Spleen (tissue), 11 donors: ENCODE results near the gene ZC3H12C. TPM values are rescaled to one million over a fixed set of nuclear protein-coding genes. Genes with fewer than 3 reads are reported as not detected.

Experiments used
- DNase-seq: peaks from one replicate; pipeline ENCODE4 v3.0.0-alpha.2; 2020
- H3K27ac ChIP-seq, 8 donors: fragments of 200-600 bp; sonication (generic) in 7 of 8; 1 replicate in 4 of 8; 2 replicates in 4 of 8; pipeline versions ENCODE4 v1.5.0 to v1.8.0; 2016 to 2021; ENCODE audit warnings: inconsistent platforms in 4 of 8, mild to moderate bottlenecking in 4 of 8, moderate library complexity in 1 of 8
- H3K27me3 ChIP-seq, 7 donors: fragments of 200-600 bp; sonication (generic) in 6 of 7; replicated peaks in 1 of 7; 1 replicate in 4 of 7; 2 replicates in 3 of 7; pipeline versions ENCODE4 v1.5.0 to v1.8.0; 2016 to 2021; ENCODE audit warnings: inconsistent platforms in 3 of 7, mild to moderate bottlenecking in 1 of 7
- H3K36me3 ChIP-seq, 6 donors: fragments of 200-600 bp; sonication (generic) in 5 of 6; 1 replicate in 4 of 6; 2 replicates in 2 of 6; pipeline versions ENCODE4 v1.5.0 to v1.8.0; 2016 to 2021; ENCODE audit warnings: inconsistent platforms in 2 of 6
- H3K4me1 ChIP-seq, 6 donors: fragments of 200-600 bp; sonication (generic) in 5 of 6; 1 replicate in 3 of 6; 2 replicates in 3 of 6; pipeline versions ENCODE4 v1.5.0 to v1.8.0; 2016 to 2021; ENCODE audit warnings: inconsistent platforms in 3 of 6
- H3K4me3 ChIP-seq, 8 donors: fragments of 200-600 bp; sonication (generic) in 7 of 8; 1 replicate in 4 of 8; 2 replicates in 4 of 8; pipeline versions ENCODE4 v1.5.0 to v1.8.0; 2016 to 2021; ENCODE audit warnings: inconsistent platforms in 4 of 8, mild to moderate bottlenecking in 4 of 8, moderate library complexity in 2 of 8
- H3K9me3 ChIP-seq, 8 donors: fragments of 200-600 bp; sonication (generic) in 7 of 8; 1 replicate in 4 of 8; 2 replicates in 4 of 8; pipeline versions ENCODE4 v1.5.0 to v1.8.0; 2016 to 2021; ENCODE audit warnings: inconsistent platforms in 4 of 8
- POLR2A ChIP-seq, 3 donors: fragments of 450-650 bp; IDR thresholded peaks; one replicate each; pipeline ENCODE4 v1.5.1; 2017; ENCODE audit warnings: antibody characterized with exemption in 3 of 3, mild to moderate bottlenecking in 1 of 3
- POLR2AphosphoS5 ChIP-seq, 3 donors: sonication (generic); formaldehyde crosslinking; IDR thresholded peaks; one replicate each; pipeline ENCODE4 v1.5.1; 2017; ENCODE audit warnings: antibody characterized with exemption in 3 of 3
- WGBS, 5 donors: extraction: QIAGEN DNeasy Blood & Tissue Kit in 3 of 5; methylation state at CpG; one replicate each; pipeline versions ENCODE4 v1.1.5 to v1.1.7; 2013 to 2018; 5-methylcytosine and 5-hydroxymethylcytosine counted together
- intact Hi-C: fragments of 100-400 bp; cut with DNase I; formaldehyde crosslinking; loops from one replicate; pipeline ENCODE4 v1.15.0; 2023; ENCODE audit warnings: low total_unique reads
- polyA plus RNA-seq, 3 donors: library from polyadenylated mRNA; stranded (reverse); fragments of 200-250 nt; gene quantifications; one replicate each; pipeline ENCODE4 v1.2.1, GENCODE V29; 2013
- total RNA-seq, 7 donors: library from RNA; depleted of rRNA in 3 of 7; stranded (reverse); fragments of >200 nt in 3 of 7; fragmentation: NEBNext Ultra II Directional in 4 of 7; extraction: Animal tissue kit (Norgen Biotek cat#: 25700) in 4 of 7; gene quantifications; one replicate each; pipeline versions ENCODE4 v1.1.0 to v1.2.1, GENCODE V29; 2016 to 2021
- TF ChIP-seq, protein P1 (sequence below), 11 experiments: fragments of 200-600 bp in 7 of 11; fragments of 450-650 bp in 4 of 11; sonication (generic) in 4 of 11; IDR thresholded peaks in 8 of 11; conservative IDR thresholded peaks in 3 of 11; 1 replicate in 7 of 11; 2 replicates in 4 of 11; pipeline versions ENCODE4 v1.4.0 to v1.8.0; 2016 to 2021; ENCODE audit warnings: antibody characterized with exemption in 11 of 11, inconsistent platforms in 4 of 11, mild to moderate bottlenecking in 1 of 11
- donor health status: healthy with polysubstance abuse.
- donor health status: DM: no; HTN: no; CAD: no; lungs with moderate emphysema.
- donor health status: DM: no; HTN: no; CAD: no.
- donor health status: Bipolar disorder and iron deficiency.
- donor health status: healthy.
- donor health status: DM: no; HTN: no; CAD: no.
- donor health status: DM: yes; HTN: yes; CAD: no.

Gene ZC3H12C
- total and polyA plus RNA-seq, 10 donors: 0.44 to 10.4 (median 5.1) TPM

DNA sequence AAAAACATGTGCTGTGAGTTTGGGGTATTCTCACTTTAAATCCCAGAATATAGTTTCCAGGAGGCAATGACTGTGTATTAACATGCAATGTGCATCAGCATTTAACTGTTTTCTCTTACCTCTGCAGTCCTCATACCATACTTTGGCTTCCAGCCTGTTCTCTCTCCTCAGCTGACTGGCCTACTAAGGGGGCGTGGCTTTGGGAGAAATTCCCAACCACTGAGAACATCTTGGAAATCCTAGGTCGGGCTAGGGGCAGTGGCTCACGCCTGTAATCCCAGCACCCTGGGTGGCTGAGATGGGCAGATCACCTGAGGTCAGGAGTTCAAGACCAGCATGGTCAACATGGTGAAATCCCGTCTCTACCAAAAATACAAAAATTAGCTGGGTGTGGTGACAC is 13.5 kb upstream of the ZC3H12C start:
- H3K4me1 ChIP-seq: peaks cover 0 to 27% (median 9%) of the 10 kb centered on the region in 6 donors
- no peak overlapping the region for H3K27ac ChIP-seq
- intact Hi-C loops: no loop called here
- H3K36me3 ChIP-seq: no peaks in the 10 kb centered on the region
- no peak for DNase-seq
- H3K4me3 ChIP-seq: no peak overlapping the region
- peaks cover 0 to 8% (median 6%) of the 10 kb centered on the region in 8 donors for H3K9me3 ChIP-seq
- 82 to 92% (median 90%) methylated on average over 4 of the region's 4 CpGs for WGBS, 5 donors
- H3K27me3 ChIP-seq: peaks cover 0 to 3% (median 0%) of the 10 kb centered on the region in 7 donors
- no peak for TF ChIP-seq POLR2AphosphoS5 (IDR thresholded peaks at IDR 0.05)
- TF ChIP-seq, protein P1, sequence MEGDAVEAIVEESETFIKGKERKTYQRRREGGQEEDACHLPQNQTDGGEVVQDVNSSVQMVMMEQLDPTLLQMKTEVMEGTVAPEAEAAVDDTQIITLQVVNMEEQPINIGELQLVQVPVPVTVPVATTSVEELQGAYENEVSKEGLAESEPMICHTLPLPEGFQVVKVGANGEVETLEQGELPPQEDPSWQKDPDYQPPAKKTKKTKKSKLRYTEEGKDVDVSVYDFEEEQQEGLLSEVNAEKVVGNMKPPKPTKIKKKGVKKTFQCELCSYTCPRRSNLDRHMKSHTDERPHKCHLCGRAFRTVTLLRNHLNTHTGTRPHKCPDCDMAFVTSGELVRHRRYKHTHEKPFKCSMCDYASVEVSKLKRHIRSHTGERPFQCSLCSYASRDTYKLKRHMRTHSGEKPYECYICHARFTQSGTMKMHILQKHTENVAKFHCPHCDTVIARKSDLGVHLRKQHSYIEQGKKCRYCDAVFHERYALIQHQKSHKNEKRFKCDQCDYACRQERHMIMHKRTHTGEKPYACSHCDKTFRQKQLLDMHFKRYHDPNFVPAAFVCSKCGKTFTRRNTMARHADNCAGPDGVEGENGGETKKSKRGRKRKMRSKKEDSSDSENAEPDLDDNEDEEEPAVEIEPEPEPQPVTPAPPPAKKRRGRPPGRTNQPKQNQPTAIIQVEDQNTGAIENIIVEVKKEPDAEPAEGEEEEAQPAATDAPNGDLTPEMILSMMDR (IDR thresholded peaks at IDR 0.05 in 8 of 11, conservative IDR thresholded peaks at IDR 0.05 in 3 of 11): no peak
- TF ChIP-seq POLR2A (IDR thresholded peaks at IDR 0.05): no peak

GRCh38 chr11:110081462-110082376 is 11.5 kb upstream of the ZC3H12C start:
- no peaks in the 10 kb centered on the region for H3K36me3 ChIP-seq
- DNase-seq: no peak
- H3K27me3 ChIP-seq: peaks cover 0 to 6% (median 0%) of the 10 kb centered on the region in 7 donors
- H3K27ac ChIP-seq: no peak overlapping the region
- 59 to 84% (median 74%) methylated on average over 7 of the region's 7 CpGs for WGBS, 5 donors
- H3K4me1 ChIP-seq: peaks cover 0 to 11% (median 0%) of the 10 kb centered on the region in 6 donors
- peaks cover 0 to 8% (median 6%) of the 10 kb centered on the region in 8 donors for H3K9me3 ChIP-seq
- TF ChIP-seq POLR2AphosphoS5 (IDR thresholded peaks at IDR 0.05): no peak
- TF ChIP-seq, protein P1 (IDR thresholded peaks at IDR 0.05 in 8 of 11, conservative IDR thresholded peaks at IDR 0.05 in 3 of 11): no peak
- TF ChIP-seq POLR2A (IDR thresholded peaks at IDR 0.05): no peak
- no peak overlapping the region for H3K4me3 ChIP-seq
- intact Hi-C loops: no loop called here

DNA sequence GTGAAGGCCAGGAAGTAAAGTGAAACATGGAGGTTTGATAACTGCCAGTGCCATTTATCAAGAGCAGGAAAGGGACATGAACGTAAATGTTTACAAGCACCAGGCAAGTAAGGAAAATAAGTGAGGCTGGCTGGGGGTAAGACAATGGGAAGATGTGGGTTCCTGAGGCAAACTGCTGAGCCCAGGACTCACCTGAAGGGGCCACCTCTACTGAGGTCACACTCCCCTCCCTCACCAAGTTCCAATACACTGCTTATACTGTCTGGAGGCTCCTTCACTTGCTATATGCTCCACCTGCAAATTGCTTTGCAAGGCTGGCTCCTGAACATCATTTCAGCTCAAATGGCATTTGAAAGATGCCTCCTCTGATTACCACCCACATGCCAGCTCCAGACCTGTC is 10.3 kb upstream of the ZC3H12C start:
- Histone ChIP-seq H3K4me3 (no peak overlapping the region), H3K27me3 (peaks cover 0 to 11% (median 0%) of the 10 kb centered on the region in 7 donors), H3K9me3 (peaks cover 0 to 8% (median 6%) of the 10 kb centered on the region in 8 donors), H3K36me3 (no peaks in the 10 kb centered on the region), H3K27ac (no peak overlapping the region), H3K4me1 (peaks cover 0 to 2% (median 0%) of the 10 kb centered on the region in 6 donors)
- 50 to 78% (median 67%) methylated on average over 1 of the region's 1 CpG for WGBS, 5 donors
- intact Hi-C loops: no loop called here
- DNase-seq: no peak
- TF ChIP-seq POLR2AphosphoS5 (IDR thresholded peaks at IDR 0.05) (no peak), POLR2A (IDR thresholded peaks at IDR 0.05) (no peak)
- TF ChIP-seq, protein P1 (IDR thresholded peaks at IDR 0.05 in 8 of 11, conservative IDR thresholded peaks at IDR 0.05 in 3 of 11): no peak

DNA sequence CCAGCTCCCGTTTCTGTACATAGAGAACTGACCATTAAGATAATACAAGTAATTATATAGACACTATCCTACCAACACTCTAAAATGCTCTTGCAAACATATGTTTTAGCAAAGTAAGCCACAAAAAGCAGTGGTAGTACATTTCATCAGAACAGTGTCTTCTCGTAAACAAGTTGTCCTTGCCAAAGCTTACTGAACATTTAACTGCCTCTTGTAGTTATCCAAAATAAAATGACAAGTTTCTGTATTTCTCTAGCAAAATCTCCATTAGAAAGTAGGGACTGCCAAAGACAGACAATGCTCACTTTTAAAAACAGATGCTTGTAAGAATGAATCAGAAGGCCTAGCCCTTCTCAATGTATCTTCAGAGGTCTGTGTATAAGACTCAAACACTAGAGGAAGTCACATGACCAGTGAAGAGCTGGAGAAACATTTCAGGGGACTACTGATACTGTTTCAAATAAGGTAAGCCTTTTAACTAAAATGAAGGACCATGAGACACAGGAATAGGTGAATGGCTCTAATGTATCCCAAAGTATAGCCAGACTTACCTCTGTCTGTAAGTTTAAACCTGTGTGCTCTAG is 7.8 kb upstream of the ZC3H12C start:
- Histone ChIP-seq H3K9me3 (no peaks in the 10 kb centered on the region), H3K36me3 (no peaks in the 10 kb centered on the region), H3K4me3 (no peak overlapping the region), H3K27ac (no peak overlapping the region), H3K4me1 (no peaks in the 10 kb centered on the region), H3K27me3 (peaks cover 0 to 25% (median 0%) of the 10 kb centered on the region in 7 donors)
- intact Hi-C loops: no loop called here
- no peak for TF ChIP-seq POLR2AphosphoS5 (IDR thresholded peaks at IDR 0.05)
- TF ChIP-seq, protein P1 (IDR thresholded peaks at IDR 0.05 in 8 of 11, conservative IDR thresholded peaks at IDR 0.05 in 3 of 11): no peak
- TF ChIP-seq POLR2A (IDR thresholded peaks at IDR 0.05): no peak
- no peak for DNase-seq
- 78 to 92% (median 86%) methylated on average over 2 of the region's 2 CpGs for WGBS, 5 donors
